ENCODE measurements around the gene ANKRD23. TPM values are rescaled to one million over a fixed set of nuclear protein-coding genes. Genes with fewer than 3 reads are reported as not detected.
A peak's percentile ranks its signal among the peaks of the same experiment; 100 is the strongest.

Gene ANKRD23
- polyA plus RNA-seq, 2 donors = 1.2 to 5.0 TPM

DNA sequence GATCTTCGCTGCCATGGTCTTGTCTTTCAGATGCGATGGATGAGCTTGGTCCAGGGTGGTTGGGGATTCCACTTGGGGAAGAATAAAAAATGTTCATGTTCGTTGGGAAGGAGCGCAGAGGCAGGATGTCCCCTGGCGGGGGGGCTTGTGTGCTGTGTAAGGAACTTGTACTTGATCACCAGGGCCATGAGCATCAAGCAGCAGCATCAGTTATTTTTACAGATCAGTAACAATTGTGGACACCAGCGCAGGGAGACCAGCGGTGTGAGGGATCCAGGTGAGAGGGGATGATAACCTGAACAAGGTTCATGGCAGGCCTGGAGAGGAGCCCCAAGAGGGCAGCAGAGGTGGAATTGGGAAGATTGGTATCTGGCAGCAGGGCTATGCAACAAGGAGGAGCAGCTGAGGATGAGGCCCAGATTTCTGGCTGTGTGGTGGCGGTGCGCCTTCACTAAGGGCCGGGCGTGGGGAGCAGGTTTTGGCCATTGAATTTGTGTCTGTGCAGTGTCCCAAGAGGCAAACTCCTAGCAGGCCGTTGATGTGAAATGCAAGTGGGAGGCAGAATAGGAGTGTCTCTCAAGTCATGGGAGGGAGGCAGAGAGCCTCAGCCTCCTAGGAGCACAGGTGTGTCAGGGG lies 23.8 kb downstream of the ANKRD23 start:
- Histone ChIP-seq H3K4me1 (ENCODE audit: control insufficient read depth in 2 of 2, insufficient read depth in 2 of 2, low read length in 1 of 2) (peaks cover 14 to 27% of the 10 kb centered on the region in 2 donors), H3K9me3 (ENCODE audit: control insufficient read depth in 2 of 2, insufficient read depth in 1 of 2, low read depth in 1 of 2, low read length in 1 of 2) (no peaks in the 10 kb centered on the region), H3K27me3 (ENCODE audit: control insufficient read depth in 1 of 2, insufficient read depth in 2 of 2, low read length in 2 of 2) (no peaks in the 10 kb centered on the region), H3K27ac (ENCODE audit: low read depth in 2 of 2, low read length in 1 of 2) (no peak overlapping the region), H3K36me3 (ENCODE audit: control insufficient read depth in 2 of 2, insufficient read depth in 2 of 2, low read length in 1 of 2) (peaks cover 0 to 10% of the 10 kb centered on the region in 2 donors), H3K4me3 (ENCODE audit: low read depth in 1 of 2, low read length in 2 of 2) (no peak overlapping the region)
- 81 to 88% methylated on average over 12 of the region's 12 CpGs for WGBS, 2 donors

- H3K36me3 ChIP-seq (ENCODE audit: control insufficient read depth in 2 of 2, insufficient read depth in 2 of 2, low read length in 1 of 2) = peaks cover 0 to 7% of the 10 kb centered on the region in 2 donors
- H3K27ac ChIP-seq (ENCODE audit: low read depth in 2 of 2, low read length in 1 of 2) = no peak overlapping the region
- peaks cover 14 to 27% of the 10 kb centered on the region in 2 donors for H3K4me1 ChIP-seq (ENCODE audit: control insufficient read depth in 2 of 2, insufficient read depth in 2 of 2, low read length in 1 of 2)
- WGBS, 2 donors = 51 to 58% methylated on average over 10 of the region's 10 CpGs
- H3K9me3 ChIP-seq (ENCODE audit: control insufficient read depth in 2 of 2, insufficient read depth in 1 of 2, low read depth in 1 of 2, low read length in 1 of 2) = no peaks in the 10 kb centered on the region
- H3K4me3 ChIP-seq (ENCODE audit: low read depth in 1 of 2, low read length in 2 of 2) = no peak overlapping the region
- no peaks in the 10 kb centered on the region for H3K27me3 ChIP-seq (ENCODE audit: control insufficient read depth in 1 of 2, insufficient read depth in 2 of 2, low read length in 2 of 2)
Measured at GRCh38 chr2:96819128-96819875, 24.5 kb downstream of the ANKRD23 start.

DNA sequence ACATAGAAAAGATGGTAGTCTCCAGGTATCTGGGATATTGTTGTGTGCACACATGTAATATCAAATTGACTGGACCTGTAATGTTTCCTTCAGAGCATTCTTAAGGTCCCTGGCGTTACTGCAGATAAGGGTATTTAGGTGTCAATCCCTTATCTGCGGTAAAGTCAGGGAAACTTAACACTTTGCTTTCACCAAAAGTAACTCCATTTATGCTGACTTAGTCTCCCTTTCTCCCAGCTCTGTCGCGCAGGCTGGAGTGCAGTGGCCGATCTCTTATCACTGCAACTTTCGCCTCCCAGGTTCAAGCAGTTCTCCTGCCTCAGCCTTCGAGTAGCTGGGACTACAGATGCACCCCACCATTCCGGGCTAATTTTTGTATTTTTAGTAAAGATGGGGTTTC lies 25.9 kb downstream of the ANKRD23 start:
- H3K4me1 ChIP-seq (ENCODE audit: control insufficient read depth in 2 of 2, insufficient read depth in 2 of 2, low read length in 1 of 2) = peaks cover 14 to 26% of the 10 kb centered on the region in 2 donors
- 58 to 87% methylated on average over 8 of the region's 8 CpGs for WGBS, 2 donors
- H3K27me3 ChIP-seq (ENCODE audit: control insufficient read depth in 1 of 2, insufficient read depth in 2 of 2, low read length in 2 of 2) = no peaks in the 10 kb centered on the region
- H3K9me3 ChIP-seq (ENCODE audit: control insufficient read depth in 2 of 2, insufficient read depth in 1 of 2, low read depth in 1 of 2, low read length in 1 of 2) = no peaks in the 10 kb centered on the region
- peak overlapping the region in 1 of 2 donors; percentile 70 for H3K4me3 ChIP-seq (ENCODE audit: low read depth in 1 of 2, low read length in 2 of 2)
- peaks cover 0 to under 1% of the 10 kb centered on the region in 2 donors for H3K36me3 ChIP-seq (ENCODE audit: control insufficient read depth in 2 of 2, insufficient read depth in 2 of 2, low read length in 1 of 2)
- H3K27ac ChIP-seq (ENCODE audit: low read depth in 2 of 2, low read length in 1 of 2) = no peak overlapping the region

DNA sequence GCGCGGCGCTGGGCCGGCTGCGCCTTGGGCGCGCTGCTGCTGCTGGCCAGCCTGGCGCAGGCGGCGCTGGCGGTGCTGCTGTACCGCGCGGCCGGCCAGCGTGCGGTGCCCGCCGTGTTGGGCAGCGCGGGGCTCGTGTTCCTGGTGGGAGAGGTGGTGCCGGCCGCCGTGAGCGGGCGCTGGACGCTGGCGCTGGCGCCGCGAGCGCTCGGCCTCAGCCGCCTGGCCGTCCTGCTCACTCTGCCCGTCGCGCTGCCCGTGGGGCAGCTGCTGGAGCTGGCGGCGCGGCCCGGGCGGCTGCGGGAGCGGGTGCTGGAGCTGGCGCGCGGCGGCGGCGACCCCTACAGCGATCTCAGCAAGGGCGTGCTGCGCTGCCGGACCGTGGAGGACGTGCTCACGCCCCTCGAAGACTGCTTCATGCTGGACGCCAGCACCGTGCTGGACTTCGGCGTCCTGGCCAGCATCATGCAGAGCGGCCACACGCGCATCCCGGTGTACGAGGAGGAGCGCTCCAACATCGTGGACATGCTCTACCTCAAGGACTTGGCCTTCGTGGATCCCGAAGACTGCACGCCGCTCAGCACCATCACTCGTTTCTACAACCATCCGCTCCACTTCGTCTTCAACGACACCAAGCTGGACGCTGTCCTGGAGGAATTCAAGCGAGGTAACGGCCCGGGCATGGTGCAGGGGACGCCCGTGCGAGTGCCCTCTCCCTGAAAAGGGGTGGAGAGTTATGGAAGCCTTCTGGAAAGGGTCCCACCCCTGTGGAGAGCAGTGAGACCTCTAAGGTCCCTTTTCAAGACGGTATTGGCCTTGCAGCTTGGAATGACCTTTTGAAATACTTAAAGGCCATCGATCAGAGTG lies 26.8 kb downstream of the ANKRD23 start:
- no peaks in the 10 kb centered on the region for H3K27me3 ChIP-seq (ENCODE audit: control insufficient read depth in 1 of 2, insufficient read depth in 2 of 2, low read length in 2 of 2)
- H3K4me1 ChIP-seq (ENCODE audit: control insufficient read depth in 2 of 2, insufficient read depth in 2 of 2, low read length in 1 of 2) = peaks cover 12 to 26% of the 10 kb centered on the region in 2 donors
- H3K36me3 ChIP-seq (ENCODE audit: control insufficient read depth in 2 of 2, insufficient read depth in 2 of 2, low read length in 1 of 2) = no peaks in the 10 kb centered on the region
- H3K4me3 ChIP-seq (ENCODE audit: low read depth in 1 of 2, low read length in 2 of 2) = peak overlapping the region; percentile 70 to 86
- WGBS, 2 donors = 3 to 5% methylated on average over 61 to 89 of the region's 89 CpGs
- no peaks in the 10 kb centered on the region for H3K9me3 ChIP-seq (ENCODE audit: control insufficient read depth in 2 of 2, insufficient read depth in 1 of 2, low read depth in 1 of 2, low read length in 1 of 2)
- H3K27ac ChIP-seq (ENCODE audit: low read depth in 2 of 2, low read length in 1 of 2) = peak overlapping the region; percentile 62 to 96

DNA sequence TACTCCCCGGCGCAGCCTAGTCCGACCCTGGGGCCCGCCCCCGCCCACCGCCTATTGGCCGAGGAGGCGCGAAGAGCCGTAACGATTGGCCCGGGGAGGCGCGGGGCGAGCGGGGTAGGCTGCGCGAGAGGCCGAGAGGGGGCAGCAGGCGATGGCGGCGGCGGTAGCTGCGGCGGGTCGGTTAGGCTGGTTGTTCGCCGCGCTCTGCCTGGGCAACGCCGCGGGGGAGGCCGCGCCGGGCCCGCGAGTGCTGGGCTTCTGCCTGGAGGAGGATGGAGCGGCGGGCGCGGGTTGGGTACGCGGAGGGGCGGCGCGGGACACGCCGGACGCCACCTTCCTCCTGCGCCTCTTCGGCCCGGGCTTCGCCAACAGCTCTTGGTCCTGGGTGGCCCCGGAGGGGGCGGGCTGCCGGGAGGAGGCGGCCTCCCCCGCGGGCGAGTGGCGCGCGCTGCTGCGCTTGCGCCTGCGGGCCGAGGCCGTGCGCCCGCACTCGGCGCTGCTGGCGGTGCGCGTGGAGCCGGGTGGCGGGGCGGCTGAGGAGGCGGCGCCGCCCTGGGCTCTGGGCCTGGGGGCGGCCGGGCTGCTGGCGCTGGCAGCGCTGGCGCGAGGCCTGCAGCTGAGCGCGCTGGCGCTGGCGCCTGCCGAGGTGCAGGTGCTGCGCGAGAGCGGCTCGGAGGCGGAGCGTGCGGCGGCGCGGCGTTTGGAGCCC lies 27.5 kb downstream of the ANKRD23 start, which contains the start of gene CNNM3:
Gene CNNM3, plus strand, starts transcription at position 142 of the 709 bp plus-strand sequence. Its CDS starts 10 bp downstream, at position 152.
- peak within 1 kb of the TSS; percentile 94 to 96 for H3K27ac ChIP-seq (ENCODE audit: low read depth in 2 of 2, low read length in 1 of 2)
- WGBS, 2 donors = 0 to 1% methylated on average over 48 to 103 of the region's 103 CpGs

GRCh38 chr2:96815326-96816126 lies 28.3 kb downstream of the ANKRD23 start:
- Histone ChIP-seq H3K9me3 (ENCODE audit: control insufficient read depth in 2 of 2, insufficient read depth in 1 of 2, low read depth in 1 of 2, low read length in 1 of 2) (no peaks in the 10 kb centered on the region), H3K4me1 (ENCODE audit: control insufficient read depth in 2 of 2, insufficient read depth in 2 of 2, low read length in 1 of 2) (peaks cover 11 to 26% of the 10 kb centered on the region in 2 donors), H3K4me3 (ENCODE audit: low read depth in 1 of 2, low read length in 2 of 2) (peak overlapping the region; percentile 70 to 86), H3K36me3 (ENCODE audit: control insufficient read depth in 2 of 2, insufficient read depth in 2 of 2, low read length in 1 of 2) (peaks cover 0 to 5% of the 10 kb centered on the region in 2 donors), H3K27me3 (ENCODE audit: control insufficient read depth in 1 of 2, insufficient read depth in 2 of 2, low read length in 2 of 2) (no peaks in the 10 kb centered on the region), H3K27ac (ENCODE audit: low read depth in 2 of 2, low read length in 1 of 2) (peak overlapping the region; percentile 57 to 94)
- WGBS, 2 donors = 1 to 2% methylated on average over 44 to 60 of the region's 60 CpGs

More for the DNA sequence above, 27.5 kb downstream of the ANKRD23 start, which contains the start of gene CNNM3:
- Histone ChIP-seq H3K36me3 (ENCODE audit: control insufficient read depth in 2 of 2, insufficient read depth in 2 of 2, low read length in 1 of 2) (no peaks in the 10 kb centered on the region), H3K9me3 (ENCODE audit: control insufficient read depth in 2 of 2, insufficient read depth in 1 of 2, low read depth in 1 of 2, low read length in 1 of 2) (no peaks in the 10 kb centered on the region), H3K4me3 (ENCODE audit: low read depth in 1 of 2, low read length in 2 of 2) (peak within 1 kb of the TSS; percentile 70 to 86), H3K27me3 (ENCODE audit: control insufficient read depth in 1 of 2, insufficient read depth in 2 of 2, low read length in 2 of 2) (no peaks in the 10 kb centered on the region), H3K4me1 (ENCODE audit: control insufficient read depth in 2 of 2, insufficient read depth in 2 of 2, low read length in 1 of 2) (peaks cover 11 to 26% of the 10 kb centered on the region in 2 donors)

- H3K4me1 ChIP-seq (ENCODE audit: control insufficient read depth in 2 of 2, insufficient read depth in 2 of 2, low read length in 1 of 2) = peaks cover 5 to 13% of the 10 kb centered on the region in 2 donors
- H3K27ac ChIP-seq (ENCODE audit: low read depth in 2 of 2, low read length in 1 of 2) = no peak overlapping the region
- 84 to 90% methylated on average over 4 of the region's 4 CpGs for WGBS, 2 donors
- no peak overlapping the region for H3K4me3 ChIP-seq (ENCODE audit: low read depth in 1 of 2, low read length in 2 of 2)
- H3K36me3 ChIP-seq (ENCODE audit: control insufficient read depth in 2 of 2, insufficient read depth in 2 of 2, low read length in 1 of 2) = peaks cover 2 to 19% of the 10 kb centered on the region in 2 donors
- no peaks in the 10 kb centered on the region for H3K27me3 ChIP-seq (ENCODE audit: control insufficient read depth in 1 of 2, insufficient read depth in 2 of 2, low read length in 2 of 2)
- no peaks in the 10 kb centered on the region for H3K9me3 ChIP-seq (ENCODE audit: control insufficient read depth in 2 of 2, insufficient read depth in 1 of 2, low read depth in 1 of 2, low read length in 1 of 2)
Measured at GRCh38 chr2:96813656-96814055, 30.2 kb downstream of the ANKRD23 start.

DNA sequence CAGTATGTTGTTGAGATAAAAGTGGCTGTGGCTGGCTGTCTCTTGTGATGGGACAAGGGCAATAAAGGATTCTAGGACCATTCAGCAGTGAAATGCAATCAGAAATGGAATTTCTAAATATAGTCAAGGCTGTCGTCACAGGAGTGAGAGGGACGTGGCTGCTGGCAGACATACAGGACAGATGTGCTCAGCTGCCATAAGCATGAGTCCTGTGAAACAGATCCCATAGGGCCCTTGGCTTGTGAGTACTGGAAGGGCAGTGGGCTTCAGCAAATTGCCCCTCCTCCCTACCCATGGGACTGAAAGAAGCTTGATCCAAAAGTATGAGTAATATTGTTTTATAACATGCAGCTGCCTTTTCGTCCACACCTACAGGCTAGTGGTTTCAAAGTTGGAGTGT lies 31.9 kb downstream of the ANKRD23 start:
- WGBS, 2 donors = 39 to 44% methylated on average over 3 of the region's 3 CpGs
- no peak overlapping the region for H3K27ac ChIP-seq (ENCODE audit: low read depth in 2 of 2, low read length in 1 of 2)
- peaks cover 2 to 23% of the 10 kb centered on the region in 2 donors for H3K36me3 ChIP-seq (ENCODE audit: control insufficient read depth in 2 of 2, insufficient read depth in 2 of 2, low read length in 1 of 2)

More for the DNA sequence above, 31.9 kb downstream of the ANKRD23 start:
- no peaks in the 10 kb centered on the region for H3K27me3 ChIP-seq (ENCODE audit: control insufficient read depth in 1 of 2, insufficient read depth in 2 of 2, low read length in 2 of 2)
- no peaks in the 10 kb centered on the region for H3K4me1 ChIP-seq (ENCODE audit: control insufficient read depth in 2 of 2, insufficient read depth in 2 of 2, low read length in 1 of 2)
- no peaks in the 10 kb centered on the region for H3K9me3 ChIP-seq (ENCODE audit: control insufficient read depth in 2 of 2, insufficient read depth in 1 of 2, low read depth in 1 of 2, low read length in 1 of 2)
- H3K4me3 ChIP-seq (ENCODE audit: low read depth in 1 of 2, low read length in 2 of 2) = no peak overlapping the region

Measured in esophagus (tissue), 2 donors.